HG03159 (cell line): ENCODE data around the gene SRPRB.
"Not testable (repeated sequence)": the region's sequence is repeated elsewhere in the genome, so short reads cannot be mapped to it uniquely, and the experiment has no call there.

Experiments used
- ATAC-seq: cut with Tn5 transposase; IDR thresholded peaks from one replicate; pipeline ENCODE4 v1.9.1; 2021; ENCODE audit warnings: mild to moderate bottlenecking, moderate library complexity; ENCODE audit not compliant: unreplicated experiment

SRPRB gene

GRCh38 chr3:133777807-133778568 lies 27.6 kb upstream of the SRPRB start:
- ATAC-seq, result no peak

- no peak for ATAC-seq
Observed at GRCh38 chr3:133779626-133780203, 25.9 kb upstream of the SRPRB start.

GRCh38 chr3:133780756-133781155 lies 24.9 kb upstream of the SRPRB start:
- ATAC-seq, result not testable (repeated sequence)

- ATAC-seq, result no peak
Observed at GRCh38 chr3:133781570-133781969, 24.0 kb upstream of the SRPRB start.

GRCh38 chr3:133782454-133782853 lies 23.2 kb upstream of the SRPRB start:
- no peak for ATAC-seq

GRCh38 chr3:133783762-133784161 lies 21.9 kb upstream of the SRPRB start:
- ATAC-seq, result no peak

- no peak for ATAC-seq
Observed at GRCh38 chr3:133788024-133788423, 17.6 kb upstream of the SRPRB start.

- ATAC-seq, result no peak
Observed at GRCh38 chr3:133792171-133792763, 13.3 kb upstream of the SRPRB start.

GRCh38 chr3:133797396-133798105 lies 8.1 kb upstream of the SRPRB start:
- ATAC-seq, result no peak

- ATAC-seq, result no peak
Observed at GRCh38 chr3:133799794-133800585, 5.6 kb upstream of the SRPRB start.

GRCh38 chr3:133803469-133803868 lies 2.1 kb upstream of the SRPRB start:
- ATAC-seq, result no peak

- ATAC-seq, result no peak
Observed at GRCh38 chr3:133804896-133805295, 719 bp upstream of the SRPRB start.

- ATAC-seq, result no peak
Observed at GRCh38 chr3:133805384-133805701, 272 bp upstream of the SRPRB start.

GRCh38 chr3:133812872-133813271 lies 7.3 kb downstream of the SRPRB start:
- ATAC-seq, result no peak

- no peak for ATAC-seq
Observed at GRCh38 chr3:133815386-133815785, 9.8 kb downstream of the SRPRB start.

- ATAC-seq, result no peak
Observed at GRCh38 chr3:133820129-133820528, 14.5 kb downstream of the SRPRB start.

GRCh38 chr3:133820889-133821675 lies 15.5 kb downstream of the SRPRB start:
- no peak for ATAC-seq

- ATAC-seq, result no peak
Observed at GRCh38 chr3:133821767-133822638, 16.4 kb downstream of the SRPRB start.

- no peak for ATAC-seq
Observed at GRCh38 chr3:133824961-133825485, 19.4 kb downstream of the SRPRB start.
